DND-41 (cell line): ENCODE measurements around the gene ZDHHC14.
"Not testable (repeated sequence)": the region's sequence is repeated elsewhere in the genome, so short reads cannot be mapped to it uniquely, and the experiment has no call there.

Experiments used
- ATAC-seq: fragments of 200-7000 bp; cut with Tn5 transposase; 3 replicates; pipeline ENCODE4 v1.9.1; 2021; ENCODE audit warnings: low read depth; ENCODE audit not compliant: insufficient read depth
- DNase-seq: peaks from one replicate; pipeline ENCODE4 v3.0.0-alpha.2; 2020
- H2AFZ ChIP-seq: 2 replicates; pipeline ENCODE4 v1.6.0; 2012; ENCODE audit warnings: low read depth, low read length
- H3K27ac ChIP-seq: 2 replicates; pipeline ENCODE4 v1.5.1; 2012; ENCODE audit warnings: low read length, inconsistent platforms
- H3K27me3 ChIP-seq: fragments of 200-600 bp; sonication (generic); 2 replicates; pipeline ENCODE4 v1.6.0; 2012; ENCODE audit warnings: low read length, mild to moderate bottlenecking, inconsistent platforms; ENCODE audit not compliant: insufficient read depth, poor library complexity
- H3K36me3 ChIP-seq: 2 replicates; pipeline ENCODE4 v1.5.1; 2012; ENCODE audit warnings: low read length, inconsistent platforms; ENCODE audit not compliant: insufficient read depth
- H3K4me1 ChIP-seq: 2 replicates; pipeline ENCODE4 v1.5.1; 2012; ENCODE audit warnings: mild to moderate bottlenecking, low read length; ENCODE audit not compliant: insufficient read depth
- H3K4me2 ChIP-seq: 2 replicates; pipeline ENCODE4 v1.6.0; 2012; ENCODE audit warnings: mild to moderate bottlenecking, moderate library complexity, low read length, inconsistent platforms; ENCODE audit not compliant: insufficient read depth
- H3K4me3 ChIP-seq, 2 experiments: fragments of 200-600 bp in 1 of 2; shearing (Covaris generic) in 1 of 2; 2 replicates each; pipeline ENCODE4 v1.5.1; 2012 to 2016; ENCODE audit warnings: inconsistent platforms in 2 of 2, low read length in 2 of 2, mild to moderate bottlenecking in 2 of 2, low read depth in 1 of 2, moderate library complexity in 1 of 2
- H3K79me2 ChIP-seq: 2 replicates; pipeline ENCODE4 v1.6.0; 2012; ENCODE audit warnings: low read length, inconsistent platforms; ENCODE audit not compliant: insufficient read depth
- H3K9ac ChIP-seq: 2 replicates; pipeline ENCODE4 v1.6.0; 2012; ENCODE audit warnings: low read depth, mild to moderate bottlenecking, inconsistent platforms, low read length, moderate library complexity
- H3K9me3 ChIP-seq: 2 replicates; pipeline ENCODE4 v1.5.1; 2012; ENCODE audit warnings: low read length, moderate library complexity, mild to moderate bottlenecking, inconsistent platforms; ENCODE audit not compliant: insufficient read depth, severe bottlenecking
- H4K20me1 ChIP-seq: 2 replicates; pipeline ENCODE4 v1.6.0; 2012; ENCODE audit warnings: low read length; ENCODE audit not compliant: insufficient read depth
- CTCF ChIP-seq: IDR thresholded peaks from 2 replicates; pipeline ENCODE4 v1.5.1; 2012; ENCODE audit warnings: borderline replicate concordance, low read length, moderate library complexity, mild to moderate bottlenecking; ENCODE audit not compliant: poor library complexity, severe bottlenecking; ENCODE audit errors: extremely low read depth
- EZH2 ChIP-seq: IDR thresholded peaks from 3 replicates; pipeline ENCODE4 v1.6.1; 2012; ENCODE audit warnings: borderline replicate concordance, low read depth, mild to moderate bottlenecking, moderate library complexity, low read length, inconsistent platforms; ENCODE audit not compliant: severe bottlenecking

Gene ZDHHC14

GRCh38 chr6:157688960-157689599 lies 308.1 kb downstream of the ZDHHC14 start:
- ATAC-seq: no peak

DNA sequence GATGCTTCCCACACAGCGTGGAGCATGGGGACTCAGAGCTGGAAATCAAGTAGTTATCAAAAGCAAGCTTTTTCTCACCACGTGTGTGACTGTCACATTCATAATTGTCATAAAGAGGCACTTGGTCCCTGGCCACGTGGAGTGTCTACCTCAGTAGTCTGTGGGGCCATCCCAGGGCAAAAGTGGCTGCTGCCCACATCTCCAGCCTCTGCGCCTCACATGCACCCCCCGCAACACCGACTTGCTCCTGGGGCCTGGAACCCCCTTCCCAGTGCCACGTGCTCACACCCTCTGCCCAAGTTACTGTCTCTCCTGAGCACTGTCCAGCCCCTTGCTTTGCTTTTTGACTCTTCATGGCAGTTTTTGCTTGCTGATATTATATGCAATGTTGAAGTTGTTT lies 308.9 kb downstream of the ZDHHC14 start:
- no peaks in the 10 kb centered on the region for H3K79me2 ChIP-seq
- no peak overlapping the region for H2AFZ ChIP-seq
- TF ChIP-seq CTCF (no peak), EZH2 (no peak)
- no peak overlapping the region for H3K9ac ChIP-seq
- H3K4me2 ChIP-seq: no peak overlapping the region
- H3K27ac ChIP-seq: no peak overlapping the region
- ATAC-seq (no peak), DNase-seq (no peak)
- no peak overlapping the region for H3K4me3 ChIP-seq
- H4K20me1 ChIP-seq: no peaks in the 10 kb centered on the region
- H3K4me1 ChIP-seq: no peaks in the 10 kb centered on the region
- H3K36me3 ChIP-seq: no peaks in the 10 kb centered on the region
- peaks cover 15% of the 10 kb centered on the region for H3K27me3 ChIP-seq
- no peaks in the 10 kb centered on the region for H3K9me3 ChIP-seq

More at GRCh38 chr6:157688960-157689599, 308.1 kb downstream of the ZDHHC14 start:
- Histone ChIP-seq H3K9ac (no peak overlapping the region), H3K79me2 (no peaks in the 10 kb centered on the region), H3K4me1 (no peaks in the 10 kb centered on the region), H4K20me1 (no peaks in the 10 kb centered on the region), H3K27me3 (peaks cover 13% of the 10 kb centered on the region), H3K4me2 (no peak overlapping the region), H3K27ac (no peak overlapping the region), H2AFZ (no peak overlapping the region), H3K4me3 (no peak overlapping the region), H3K9me3 (no peaks in the 10 kb centered on the region), H3K36me3 (no peaks in the 10 kb centered on the region)
- no peak for DNase-seq
- no peak for TF ChIP-seq CTCF
- TF ChIP-seq EZH2: no peak

DNA sequence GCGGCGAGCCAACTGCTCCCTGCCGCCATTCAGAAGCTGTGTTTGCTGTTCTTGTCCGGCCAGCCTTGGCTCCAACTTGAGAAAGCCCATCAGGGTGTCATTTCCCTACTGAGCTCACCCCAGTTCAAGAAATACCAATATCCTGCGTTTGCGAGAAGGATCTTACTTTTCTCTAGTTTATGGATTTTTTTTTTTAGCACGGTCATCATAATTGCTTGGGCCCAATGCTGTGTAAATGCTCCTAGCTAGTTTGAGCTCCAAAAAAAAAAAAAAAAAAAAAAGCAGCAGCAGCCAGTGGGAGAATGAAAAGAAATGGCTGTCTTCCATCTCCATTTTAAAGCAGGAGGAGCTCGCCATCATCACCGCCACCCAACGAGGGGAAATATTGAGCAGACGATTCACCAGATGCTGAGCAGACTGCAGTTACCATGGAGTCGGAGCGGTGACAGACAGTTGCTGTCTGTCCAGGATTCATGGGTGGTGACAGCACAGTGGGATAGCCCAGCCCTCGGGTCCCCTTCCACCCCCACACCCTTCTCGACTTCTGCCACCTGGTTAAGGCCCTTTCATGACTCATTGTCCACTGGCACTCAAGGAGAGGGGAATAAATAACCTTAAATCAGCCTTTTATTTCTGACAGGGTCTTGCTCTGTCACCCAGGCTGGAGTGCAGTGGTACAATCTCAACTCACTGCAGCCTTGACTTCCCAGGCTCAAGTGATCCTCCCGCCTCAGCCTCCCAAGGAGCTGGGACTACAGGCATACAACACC lies 309.6 kb downstream of the ZDHHC14 start:
- no peak overlapping the region for H3K27ac ChIP-seq
- no peaks in the 10 kb centered on the region for H3K36me3 ChIP-seq
- H3K4me2 ChIP-seq: no peak overlapping the region
- H3K9me3 ChIP-seq: no peaks in the 10 kb centered on the region
- no peaks in the 10 kb centered on the region for H3K4me1 ChIP-seq
- H3K4me3 ChIP-seq: no peak overlapping the region
- H4K20me1 ChIP-seq: no peaks in the 10 kb centered on the region
- H3K79me2 ChIP-seq: no peaks in the 10 kb centered on the region
- peaks cover 15% of the 10 kb centered on the region for H3K27me3 ChIP-seq
- no peak for TF ChIP-seq EZH2
- TF ChIP-seq CTCF: no peak
- ATAC-seq: no peak
- no peak for DNase-seq
- H2AFZ ChIP-seq: no peak overlapping the region
- H3K9ac ChIP-seq: no peak overlapping the region

DNA sequence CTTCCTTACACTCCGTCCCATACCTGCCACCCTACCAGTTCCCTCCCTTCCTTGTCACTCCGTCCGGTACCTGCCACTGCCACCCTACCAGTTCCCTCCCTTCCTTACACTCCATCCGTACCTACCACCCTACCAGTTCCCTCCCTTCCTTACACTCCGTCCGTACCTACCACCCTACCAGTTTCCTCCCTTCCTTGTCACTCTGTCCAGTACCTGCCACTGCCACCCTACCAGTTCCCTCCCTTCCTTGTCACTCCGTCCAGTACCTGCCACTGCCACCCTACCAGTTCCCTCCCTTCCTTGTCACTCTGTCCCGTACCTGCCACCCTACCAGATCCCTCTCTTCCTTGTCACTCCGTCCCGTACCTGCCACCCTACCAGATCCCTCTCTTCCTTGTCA lies 310.6 kb downstream of the ZDHHC14 start:
- not testable (repeated sequence) for ATAC-seq, H2AFZ ChIP-seq

More for the DNA sequence above, 310.6 kb downstream of the ZDHHC14 start:
- H3K27me3 ChIP-seq: peaks cover 13% of the 10 kb centered on the region
- not testable (repeated sequence) for H4K20me1 ChIP-seq, H3K27ac ChIP-seq, H3K4me2 ChIP-seq, H3K9me3 ChIP-seq, H3K9ac ChIP-seq, H3K79me2 ChIP-seq, H3K36me3 ChIP-seq, DNase-seq, H3K4me1 ChIP-seq, H3K4me3 ChIP-seq
